Vagina (tissue), 2 donors: ENCODE measurements around the gene KDM4B.

Experiments
- POLR2A ChIP-seq, 2 donors: fragments of 450-650 bp; IDR thresholded peaks; one replicate each; pipeline ENCODE4 v1.6.1; 2017; ENCODE audit warnings: antibody characterized with exemption in 2 of 2, mild to moderate bottlenecking in 2 of 2, moderate library complexity in 2 of 2
- POLR2AphosphoS5 ChIP-seq, 2 donors: sonication (generic); formaldehyde crosslinking; IDR thresholded peaks; one replicate each; pipeline ENCODE4 v1.9.0; 2017; ENCODE audit warnings: antibody characterized with exemption in 2 of 2, mild to moderate bottlenecking in 2 of 2, low read depth in 1 of 2; ENCODE audit not compliant: insufficient read depth in 1 of 2
- TF ChIP-seq, protein P1 (sequence below), 3 experiments: fragments of 450-650 bp in 2 of 3; fragments of 200-600 bp in 1 of 3; sonication (generic) in 1 of 3; IDR thresholded peaks; one replicate each; pipeline ENCODE4 v1.5.1; 2017 to 2019; ENCODE audit warnings: antibody characterized with exemption in 3 of 3, mild to moderate bottlenecking in 2 of 3, moderate library complexity in 2 of 3

DNA sequence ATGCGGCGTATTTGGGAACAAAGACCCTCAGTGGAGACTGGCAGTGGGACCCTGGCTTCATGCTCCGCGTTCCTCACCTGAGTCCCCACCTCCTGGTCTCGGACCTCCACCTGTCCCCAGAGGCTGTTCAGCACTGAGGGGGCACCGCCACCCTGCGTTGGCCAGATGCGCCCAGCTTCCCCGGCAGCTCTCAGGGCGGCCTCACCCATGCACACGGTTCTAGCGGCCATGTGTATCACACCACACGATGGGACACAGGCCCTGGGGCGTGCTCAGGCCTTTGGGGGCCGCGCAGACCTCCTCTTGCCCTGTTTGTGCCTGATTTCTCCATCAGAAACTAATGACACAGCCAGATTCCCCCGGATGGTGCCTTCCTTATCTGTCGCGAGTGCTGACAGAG, 138.1 kb downstream of the KDM4B start:
- TF ChIP-seq, protein P1, sequence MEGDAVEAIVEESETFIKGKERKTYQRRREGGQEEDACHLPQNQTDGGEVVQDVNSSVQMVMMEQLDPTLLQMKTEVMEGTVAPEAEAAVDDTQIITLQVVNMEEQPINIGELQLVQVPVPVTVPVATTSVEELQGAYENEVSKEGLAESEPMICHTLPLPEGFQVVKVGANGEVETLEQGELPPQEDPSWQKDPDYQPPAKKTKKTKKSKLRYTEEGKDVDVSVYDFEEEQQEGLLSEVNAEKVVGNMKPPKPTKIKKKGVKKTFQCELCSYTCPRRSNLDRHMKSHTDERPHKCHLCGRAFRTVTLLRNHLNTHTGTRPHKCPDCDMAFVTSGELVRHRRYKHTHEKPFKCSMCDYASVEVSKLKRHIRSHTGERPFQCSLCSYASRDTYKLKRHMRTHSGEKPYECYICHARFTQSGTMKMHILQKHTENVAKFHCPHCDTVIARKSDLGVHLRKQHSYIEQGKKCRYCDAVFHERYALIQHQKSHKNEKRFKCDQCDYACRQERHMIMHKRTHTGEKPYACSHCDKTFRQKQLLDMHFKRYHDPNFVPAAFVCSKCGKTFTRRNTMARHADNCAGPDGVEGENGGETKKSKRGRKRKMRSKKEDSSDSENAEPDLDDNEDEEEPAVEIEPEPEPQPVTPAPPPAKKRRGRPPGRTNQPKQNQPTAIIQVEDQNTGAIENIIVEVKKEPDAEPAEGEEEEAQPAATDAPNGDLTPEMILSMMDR (IDR thresholded peaks at IDR 0.05), result no peak
- TF ChIP-seq POLR2AphosphoS5 (IDR thresholded peaks at IDR 0.05; ENCODE audit: insufficient read depth in 1 of 2, low read depth in 1 of 2) (no peak), POLR2A (IDR thresholded peaks at IDR 0.05) (no peak)
